Endothelial cell of umbilical vein (primary cell): ENCODE measurements around the gene SDF4.

Experiments
- EZH2 ChIP-seq: IDR thresholded peaks from 2 replicates; pipeline ENCODE4 v1.6.1; 2012; ENCODE audit warnings: borderline replicate concordance, low read depth, mild to moderate bottlenecking, moderate library complexity, low read length, inconsistent platforms; ENCODE audit not compliant: severe bottlenecking
- FOS ChIP-seq: IDR thresholded peaks from 2 replicates; pipeline ENCODE4 v1.6.1; 2011; ENCODE audit warnings: mild to moderate bottlenecking, low read length, moderate library complexity, borderline replicate concordance; ENCODE audit not compliant: insufficient read depth
- GATA2 ChIP-seq: IDR thresholded peaks from 2 replicates; pipeline ENCODE4 v1.7.0; 2011; ENCODE audit warnings: low read depth, mild to moderate bottlenecking, moderate library complexity, mixed read lengths, low read length; ENCODE audit not compliant: insufficient read length, insufficient read depth
- JUN ChIP-seq: IDR thresholded peaks from 2 replicates; pipeline ENCODE4 v1.6.1; 2011; ENCODE audit warnings: borderline replicate concordance, low read depth; ENCODE audit not compliant: insufficient read length, insufficient read depth
- MAX ChIP-seq: IDR thresholded peaks from 2 replicates; pipeline ENCODE4 v1.6.1; 2011; ENCODE audit not compliant: insufficient read depth, insufficient read length
- MYC ChIP-seq: IDR thresholded peaks from one replicate; pipeline ENCODE4 v1.6.1; 2011; ENCODE audit warnings: mild to moderate bottlenecking, low read depth, low read length
- POLR2A ChIP-seq: IDR thresholded peaks from 2 replicates; pipeline ENCODE4 v1.6.1; 2012; ENCODE audit warnings: low read depth, mild to moderate bottlenecking, control low read depth, low read length
- POLR2AphosphoS5 ChIP-seq: IDR thresholded peaks from 2 replicates; pipeline ENCODE4 v1.6.1; 2012; ENCODE audit warnings: low read depth, mild to moderate bottlenecking, control low read depth, low read length, moderate library complexity; ENCODE audit not compliant: insufficient read depth
- TF ChIP-seq, protein P1 (sequence below), 2 donors: IDR thresholded peaks; 1 replicate in 1 of 2; 2 replicates in 1 of 2; pipeline ENCODE4 v1.5.1; 2011; ENCODE audit warnings: low read length in 2 of 2, mild to moderate bottlenecking in 2 of 2, moderate library complexity in 2 of 2, control low read depth in 1 of 2, inconsistent platforms in 1 of 2, low read depth in 1 of 2; ENCODE audit not compliant: insufficient read depth in 1 of 2; ENCODE audit errors: extremely low read depth in 1 of 2

GRCh38 chr1:1259119-1259488 is 27.3 kb upstream of the SDF4 start:
- TF ChIP-seq JUN: no peak
- TF ChIP-seq, protein P1, sequence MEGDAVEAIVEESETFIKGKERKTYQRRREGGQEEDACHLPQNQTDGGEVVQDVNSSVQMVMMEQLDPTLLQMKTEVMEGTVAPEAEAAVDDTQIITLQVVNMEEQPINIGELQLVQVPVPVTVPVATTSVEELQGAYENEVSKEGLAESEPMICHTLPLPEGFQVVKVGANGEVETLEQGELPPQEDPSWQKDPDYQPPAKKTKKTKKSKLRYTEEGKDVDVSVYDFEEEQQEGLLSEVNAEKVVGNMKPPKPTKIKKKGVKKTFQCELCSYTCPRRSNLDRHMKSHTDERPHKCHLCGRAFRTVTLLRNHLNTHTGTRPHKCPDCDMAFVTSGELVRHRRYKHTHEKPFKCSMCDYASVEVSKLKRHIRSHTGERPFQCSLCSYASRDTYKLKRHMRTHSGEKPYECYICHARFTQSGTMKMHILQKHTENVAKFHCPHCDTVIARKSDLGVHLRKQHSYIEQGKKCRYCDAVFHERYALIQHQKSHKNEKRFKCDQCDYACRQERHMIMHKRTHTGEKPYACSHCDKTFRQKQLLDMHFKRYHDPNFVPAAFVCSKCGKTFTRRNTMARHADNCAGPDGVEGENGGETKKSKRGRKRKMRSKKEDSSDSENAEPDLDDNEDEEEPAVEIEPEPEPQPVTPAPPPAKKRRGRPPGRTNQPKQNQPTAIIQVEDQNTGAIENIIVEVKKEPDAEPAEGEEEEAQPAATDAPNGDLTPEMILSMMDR (IDR thresholded peaks at IDR 0.05; ENCODE audit: extremely low read depth in 1 of 2, insufficient read depth in 1 of 2, low read depth in 1 of 2, low read length in 2 of 2): no peak
- no peak for TF ChIP-seq EZH2
- no peak for TF ChIP-seq POLR2A
- no peak for TF ChIP-seq POLR2AphosphoS5
- TF ChIP-seq MAX: no peak
- TF ChIP-seq MYC: no peak
- TF ChIP-seq GATA2: no peak
- no peak for TF ChIP-seq FOS
